ENCODE measurements around the gene FOXA2.

Gene FOXA2

DNA sequence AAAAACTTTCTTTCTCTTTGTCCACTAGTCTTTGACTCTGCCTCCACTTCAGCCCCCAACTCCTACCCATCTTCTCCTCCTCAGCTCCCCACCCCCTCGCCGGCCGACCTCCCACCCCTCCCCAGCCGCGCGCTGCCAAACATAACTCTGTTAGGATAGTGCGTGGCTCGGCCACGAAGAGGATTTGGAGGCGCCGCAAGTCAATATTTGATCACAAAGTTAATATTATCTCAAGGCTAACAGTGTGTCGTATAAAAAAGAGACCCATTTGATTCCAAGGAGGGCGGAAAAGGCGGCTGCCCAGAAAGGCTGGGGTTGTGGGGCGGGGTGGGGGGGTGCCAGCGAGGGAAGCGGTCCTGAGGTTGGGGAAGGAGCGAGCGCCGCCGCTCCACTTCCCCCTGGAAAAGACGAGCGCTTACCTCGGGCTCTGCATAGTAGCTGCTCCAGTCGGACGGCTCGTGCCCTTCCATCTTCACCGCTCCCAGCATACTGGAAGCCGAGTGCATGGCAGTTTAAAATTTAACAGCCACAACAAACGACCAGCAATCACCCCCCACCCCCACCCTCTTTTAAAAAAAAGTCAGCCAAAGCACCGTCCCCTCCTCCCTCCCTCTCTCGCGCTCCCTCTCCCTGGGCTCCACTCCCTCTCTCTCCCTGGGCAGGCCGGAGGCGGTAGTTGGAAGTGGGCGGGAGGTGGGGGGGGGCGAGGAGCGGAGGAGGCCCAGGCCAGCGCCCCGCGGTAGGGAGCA is 425 bp downstream of the FOXA2 start:
- DNase-seq, result no peak

DNA sequence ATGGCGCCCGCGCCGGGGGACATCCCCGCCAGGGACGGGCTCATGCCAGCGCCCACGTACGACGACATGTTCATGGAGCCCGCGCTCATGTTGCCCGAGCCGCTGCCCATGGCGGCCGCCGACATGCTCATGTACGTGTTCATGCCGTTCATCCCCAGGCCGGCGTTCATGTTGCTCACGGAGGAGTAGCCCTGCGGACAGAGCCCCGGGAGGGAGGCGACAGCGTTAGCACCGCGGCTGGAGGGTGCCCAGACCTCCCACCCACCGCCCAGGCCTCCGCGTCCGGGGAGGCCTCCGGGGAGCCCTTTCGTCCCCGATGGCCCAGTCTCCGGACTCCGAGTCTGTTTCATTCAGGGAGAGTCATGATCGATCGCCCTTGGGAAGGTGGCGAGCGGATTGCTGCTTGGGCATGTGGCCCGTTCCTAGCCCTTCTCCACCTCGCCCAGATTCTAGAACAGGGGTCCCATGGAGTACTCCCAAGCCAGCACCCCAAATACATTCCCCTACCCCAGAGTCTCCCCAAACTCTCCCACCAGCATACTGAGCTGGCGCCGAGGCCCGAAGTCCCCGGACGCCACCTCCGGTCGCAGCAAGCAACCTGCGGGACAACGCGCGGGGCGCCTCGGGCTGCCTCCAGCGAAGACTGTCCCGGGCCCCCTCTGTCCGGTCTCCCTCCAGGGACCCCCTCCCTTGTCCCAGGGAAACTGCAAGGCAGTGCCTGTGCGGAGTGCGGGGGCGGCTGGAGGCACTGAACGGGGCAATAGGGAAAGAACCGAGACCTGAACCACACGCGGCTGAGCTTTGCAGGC is 1.2 kb downstream of the FOXA2 start:
- no peak for DNase-seq

GRCh38 chr20:22582386-22582963 is 1.9 kb downstream of the FOXA2 start:
- DNase-seq, result no peak

DNA sequence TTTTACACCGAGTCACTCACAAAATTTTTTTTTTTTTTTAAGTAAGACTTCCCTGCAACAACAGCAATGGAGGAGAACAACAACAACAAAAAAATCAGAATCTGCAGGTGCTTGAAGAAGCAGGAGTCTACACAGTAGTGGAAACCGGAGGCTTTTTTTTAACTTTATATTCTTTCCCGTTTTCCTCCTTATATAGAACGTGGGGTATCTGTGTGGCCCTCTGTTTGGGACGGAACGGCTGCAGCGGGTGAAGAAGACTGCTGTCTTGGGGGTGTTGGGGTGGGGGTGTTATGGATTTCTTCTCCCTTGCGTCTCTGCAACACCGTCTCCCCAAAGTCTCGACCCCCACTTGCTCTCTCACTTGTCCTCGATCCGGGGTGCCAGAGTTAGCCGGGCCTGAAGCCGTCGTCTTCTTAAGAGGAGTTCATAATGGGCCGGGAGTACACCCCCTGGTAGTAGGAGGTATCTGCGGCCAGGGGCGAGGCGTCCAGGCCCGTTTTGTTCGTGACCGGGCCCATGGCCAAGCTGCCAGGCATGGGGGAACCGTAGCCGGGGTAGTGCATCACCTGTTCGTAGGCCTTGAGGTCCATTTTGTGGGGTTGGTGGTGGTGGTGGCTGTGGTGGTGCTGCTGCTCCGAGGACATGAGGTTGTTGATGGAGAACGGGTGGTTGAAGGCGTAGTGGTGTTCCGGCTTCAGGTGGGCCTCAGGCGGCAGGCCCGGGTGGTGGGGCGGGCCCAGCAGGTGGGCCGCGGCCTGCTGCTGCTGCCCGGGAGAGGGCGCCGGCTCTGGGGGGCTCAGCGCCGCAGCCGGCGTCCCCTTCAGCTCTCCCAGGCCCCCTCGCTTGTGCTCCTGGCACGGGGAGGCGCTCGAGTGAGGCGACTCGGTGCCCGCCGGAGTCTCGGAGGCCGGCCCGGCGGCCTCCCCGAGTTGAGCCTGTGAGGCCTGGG is 2.7 kb downstream of the FOXA2 start:
- DNase-seq, result no peak

- no peak for DNase-seq
These were observed 4.4 kb downstream of the FOXA2 start for GRCh38 chr20:22579711-22580697.

- no peak for DNase-seq
These were observed 5.3 kb downstream of the FOXA2 start for GRCh38 chr20:22579119-22579427.

DNA sequence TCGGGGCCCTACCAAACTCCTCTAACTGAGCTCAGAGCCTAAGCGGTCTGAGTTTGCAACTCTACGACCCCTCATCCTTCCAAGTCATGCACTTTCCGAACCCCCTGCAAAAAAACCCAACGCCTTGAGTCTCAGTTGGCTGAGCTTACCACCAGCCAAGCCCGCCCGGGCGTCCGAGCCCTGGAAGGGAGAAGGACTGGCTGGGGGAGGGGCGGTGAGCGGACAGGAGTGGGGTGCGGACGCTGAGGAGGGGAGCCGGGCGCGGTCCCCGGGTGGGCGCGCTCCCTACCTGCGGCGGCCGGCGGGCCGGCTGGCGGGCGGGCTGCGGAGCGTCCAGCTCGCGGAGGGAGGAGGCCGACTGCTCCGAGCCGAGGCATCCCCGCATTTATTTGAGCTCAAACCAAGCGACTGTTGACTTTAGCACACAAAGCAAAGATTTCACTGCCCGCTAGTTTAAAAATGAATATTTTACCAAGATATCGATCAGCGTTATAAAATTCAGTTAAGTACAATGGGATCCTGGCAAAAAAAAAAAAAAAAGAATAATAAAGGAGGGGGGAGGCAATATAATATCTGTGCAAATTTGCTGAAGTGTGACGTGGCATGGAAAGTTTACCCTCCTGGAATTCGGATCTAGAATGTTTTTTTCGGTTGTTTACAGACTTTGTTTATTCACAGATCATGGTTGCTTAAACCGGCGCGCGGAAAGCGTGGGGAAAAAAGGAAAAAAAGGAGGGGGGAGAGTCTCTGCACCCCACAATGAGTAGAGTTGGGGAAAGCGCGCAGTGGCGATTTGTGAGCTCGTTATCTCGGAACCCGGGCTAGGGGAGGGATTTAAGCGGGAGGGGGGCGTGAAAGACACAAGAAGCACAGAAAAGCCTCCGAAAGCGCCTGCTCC is 5.9 kb downstream of the FOXA2 start:
- DNase-seq, result no peak

GRCh38 chr20:22577515-22578220 is 6.7 kb downstream of the FOXA2 start:
- no peak for DNase-seq

DNA sequence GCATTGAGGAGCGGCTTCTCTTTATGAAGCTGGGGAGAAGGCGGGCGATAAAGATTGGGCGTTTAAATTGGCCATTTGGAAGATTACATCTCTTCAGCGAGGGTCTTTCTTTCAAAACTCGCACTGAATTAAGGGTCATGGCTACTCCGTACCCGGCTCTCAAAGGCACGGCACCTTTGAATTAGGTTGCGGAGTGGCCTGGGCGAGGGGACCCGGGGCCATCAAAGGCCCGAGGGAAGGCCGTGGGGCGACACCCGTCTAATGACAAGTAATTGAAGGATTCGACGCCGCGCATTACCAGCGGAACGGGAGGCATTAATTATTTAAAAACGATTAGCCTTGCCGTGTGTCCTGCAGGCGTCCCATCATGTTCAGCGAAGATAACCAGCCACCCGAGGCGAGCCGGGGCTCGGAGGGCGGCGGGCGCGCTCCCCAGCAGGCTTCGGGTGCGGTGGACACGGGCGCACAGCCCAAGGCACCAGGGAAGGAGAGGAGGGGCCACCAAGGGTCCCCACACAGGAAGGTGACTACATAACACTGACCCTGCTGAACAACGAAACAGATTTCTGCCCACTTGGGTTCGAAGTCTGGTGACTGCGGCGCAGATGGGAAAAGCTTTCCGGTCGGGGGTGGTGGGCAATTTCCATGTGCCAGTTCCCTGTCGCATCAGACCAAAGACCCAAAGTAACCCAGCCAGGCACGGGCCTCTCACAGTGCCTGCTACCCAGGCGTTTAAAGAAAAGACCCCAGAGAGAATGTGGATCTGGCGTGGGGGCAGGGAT is 7.4 kb downstream of the FOXA2 start:
- no peak for DNase-seq

- DNase-seq, result no peak
These were observed 8.1 kb downstream of the FOXA2 start for GRCh38 chr20:22576273-22576672.

GRCh38 chr20:22575737-22576136 is 8.6 kb downstream of the FOXA2 start:
- DNase-seq, result no peak

GRCh38 chr20:22575087-22575721 is 9.2 kb downstream of the FOXA2 start:
- DNase-seq, result no peak

- no peak for DNase-seq
These were observed 9.8 kb downstream of the FOXA2 start for GRCh38 chr20:22574545-22575086.

GRCh38 chr20:22572491-22572890 is 11.9 kb downstream of the FOXA2 start:
- no peak for DNase-seq

GRCh38 chr20:22572023-22572422 is 12.3 kb downstream of the FOXA2 start:
- no peak for DNase-seq

- DNase-seq, result no peak
These were observed 15.0 kb downstream of the FOXA2 start for GRCh38 chr20:22569353-22569752.

DNA sequence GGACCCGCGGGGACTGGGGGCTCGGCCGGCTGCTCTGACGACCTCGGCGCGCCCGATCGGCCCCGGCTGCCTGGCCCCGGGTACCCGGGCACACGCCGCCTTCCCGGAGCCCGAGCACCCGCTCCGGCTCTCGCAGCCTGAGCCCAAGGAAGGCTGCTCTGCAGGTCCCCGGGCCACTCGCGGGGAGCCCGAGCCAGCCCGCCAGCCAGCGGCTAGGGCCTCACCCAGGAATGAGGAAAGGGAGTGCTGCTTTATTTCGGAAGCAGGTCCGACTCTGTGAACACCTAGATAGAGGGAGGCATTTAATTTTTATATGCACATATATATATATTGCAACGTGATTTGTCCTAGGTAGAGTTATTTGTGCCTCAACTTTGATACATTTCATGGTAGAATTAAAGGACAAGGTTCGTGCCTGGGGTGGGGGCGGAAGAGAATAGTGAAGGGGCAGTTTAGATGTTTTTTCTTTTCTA is 15.5 kb downstream of the FOXA2 start:
- no peak for DNase-seq
